HG03097 (cell line): ENCODE measurements around the gene TCF7L1.
"Not testable (repeated sequence)": the region's sequence is repeated elsewhere in the genome, so short reads cannot be mapped to it uniquely, and the experiment has no call there.

ENCODE experiments used
- ATAC-seq: cut with Tn5 transposase; IDR thresholded peaks from one replicate; pipeline ENCODE4 v1.9.1; 2021; ENCODE audit not compliant: unreplicated experiment, low FRiP score

TCF7L1 gene

DNA sequence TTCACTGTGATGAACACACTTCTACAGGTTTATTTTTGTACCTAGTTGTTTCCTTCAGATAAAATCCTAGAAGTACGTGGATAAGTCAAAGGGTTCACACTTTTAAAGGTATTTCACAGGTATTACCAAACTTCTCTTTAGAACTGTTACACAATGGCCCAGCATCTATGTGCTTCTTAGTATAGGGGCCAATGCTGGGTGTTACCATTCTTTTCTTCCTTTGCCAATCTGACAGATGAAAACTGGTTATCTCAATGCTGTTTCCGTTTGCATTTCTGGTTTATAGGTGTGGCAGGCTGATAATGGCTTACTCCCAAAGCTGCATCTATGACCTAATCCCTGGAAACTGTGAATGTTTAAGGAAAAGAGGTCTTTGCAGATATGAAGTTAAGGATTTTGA is 2.8 kb upstream of the TCF7L1 start:
- ATAC-seq: no peak

DNA sequence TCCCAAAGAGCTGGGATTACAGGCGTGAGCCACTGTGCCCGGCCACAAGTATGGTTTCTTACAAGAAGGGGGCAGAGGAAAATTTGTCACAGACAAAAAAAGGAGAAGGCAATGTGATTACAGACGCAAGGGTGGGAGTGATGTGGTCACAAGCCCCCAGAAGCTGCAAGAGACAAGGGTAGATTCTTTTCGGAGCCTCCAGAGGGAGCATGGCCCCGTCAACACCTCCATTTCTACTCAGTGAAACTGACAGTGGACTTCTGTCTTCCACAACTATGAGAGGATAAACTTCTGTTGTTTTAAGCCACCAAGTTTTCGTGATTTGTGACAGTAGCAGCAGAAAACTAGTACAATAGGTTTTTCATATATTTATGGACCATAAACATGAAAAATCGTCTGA is 2.1 kb upstream of the TCF7L1 start:
- no peak for ATAC-seq

DNA sequence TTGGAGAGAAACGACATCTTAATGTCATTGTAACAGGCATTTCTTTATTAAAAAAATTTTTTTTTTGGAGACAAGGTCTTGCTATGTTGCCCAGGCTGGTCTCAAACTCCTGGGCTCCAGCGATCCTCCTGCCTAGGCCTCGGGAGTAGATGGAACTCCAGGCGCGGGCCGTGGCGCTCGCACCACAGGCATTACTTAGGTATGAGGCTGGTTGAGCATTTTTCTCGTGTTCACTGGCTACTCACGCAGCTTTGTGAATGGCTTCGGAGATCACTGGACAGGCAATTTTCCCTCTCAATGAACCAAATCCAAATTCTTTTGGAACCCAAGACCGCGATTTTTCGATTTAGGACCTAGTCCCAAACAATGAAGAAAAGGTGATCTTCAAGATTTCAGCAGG is 795 bp upstream of the TCF7L1 start:
- ATAC-seq: no peak

DNA sequence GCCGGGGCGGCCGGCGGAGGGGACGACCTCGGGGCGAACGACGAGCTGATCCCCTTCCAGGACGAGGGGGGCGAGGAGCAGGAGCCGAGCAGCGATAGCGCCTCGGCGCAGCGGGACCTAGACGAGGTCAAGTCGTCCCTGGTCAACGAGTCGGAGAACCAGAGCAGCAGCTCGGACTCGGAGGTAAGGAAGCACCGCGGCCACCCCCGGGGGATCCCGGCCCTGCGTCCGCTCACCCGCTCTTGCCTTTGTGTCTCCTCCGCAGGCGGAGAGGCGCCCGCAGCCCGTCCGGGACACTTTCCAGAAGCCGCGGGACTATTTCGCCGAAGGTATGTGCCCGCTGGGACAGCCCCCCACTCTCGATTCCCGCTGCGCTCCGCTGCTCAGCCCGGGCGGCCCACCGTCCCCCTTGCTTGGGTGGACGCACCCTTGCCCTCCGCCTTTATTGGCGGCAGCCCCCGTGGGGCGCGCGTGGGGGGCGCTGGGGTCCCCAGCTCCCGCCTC is 611 bp downstream of the TCF7L1 start:
- ATAC-seq: no peak

DNA sequence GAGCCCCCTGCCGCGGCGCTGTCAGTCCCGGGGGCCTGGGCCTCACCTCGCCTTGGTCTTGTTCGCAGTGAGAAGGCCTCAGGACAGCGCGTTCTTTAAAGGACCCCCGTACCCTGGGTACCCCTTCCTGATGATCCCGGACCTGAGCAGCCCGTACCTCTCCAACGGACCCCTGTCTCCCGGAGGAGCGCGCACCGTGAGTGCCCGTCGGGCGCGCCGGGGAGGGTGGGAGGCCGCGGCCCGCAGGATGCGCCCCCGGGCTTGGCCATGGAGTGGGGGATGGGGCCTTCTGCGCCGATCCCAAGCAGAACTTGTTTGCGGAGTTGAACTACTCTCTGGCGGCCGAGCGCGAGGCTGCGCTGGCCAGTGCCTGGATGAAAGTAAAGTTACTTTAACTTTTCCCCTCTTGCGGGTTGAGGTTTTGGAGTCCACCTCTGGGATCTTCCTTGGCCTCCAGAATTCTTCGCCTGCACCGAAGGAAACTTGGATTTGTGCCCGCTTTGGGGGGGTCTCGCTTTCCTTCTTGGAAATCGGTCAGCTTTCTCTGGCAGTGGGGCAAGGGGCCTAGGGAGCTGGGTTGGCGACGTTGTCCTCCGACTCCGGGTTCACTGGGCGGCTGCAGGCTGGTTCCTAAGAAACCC is 1.2 kb downstream of the TCF7L1 start:
- no peak for ATAC-seq

DNA sequence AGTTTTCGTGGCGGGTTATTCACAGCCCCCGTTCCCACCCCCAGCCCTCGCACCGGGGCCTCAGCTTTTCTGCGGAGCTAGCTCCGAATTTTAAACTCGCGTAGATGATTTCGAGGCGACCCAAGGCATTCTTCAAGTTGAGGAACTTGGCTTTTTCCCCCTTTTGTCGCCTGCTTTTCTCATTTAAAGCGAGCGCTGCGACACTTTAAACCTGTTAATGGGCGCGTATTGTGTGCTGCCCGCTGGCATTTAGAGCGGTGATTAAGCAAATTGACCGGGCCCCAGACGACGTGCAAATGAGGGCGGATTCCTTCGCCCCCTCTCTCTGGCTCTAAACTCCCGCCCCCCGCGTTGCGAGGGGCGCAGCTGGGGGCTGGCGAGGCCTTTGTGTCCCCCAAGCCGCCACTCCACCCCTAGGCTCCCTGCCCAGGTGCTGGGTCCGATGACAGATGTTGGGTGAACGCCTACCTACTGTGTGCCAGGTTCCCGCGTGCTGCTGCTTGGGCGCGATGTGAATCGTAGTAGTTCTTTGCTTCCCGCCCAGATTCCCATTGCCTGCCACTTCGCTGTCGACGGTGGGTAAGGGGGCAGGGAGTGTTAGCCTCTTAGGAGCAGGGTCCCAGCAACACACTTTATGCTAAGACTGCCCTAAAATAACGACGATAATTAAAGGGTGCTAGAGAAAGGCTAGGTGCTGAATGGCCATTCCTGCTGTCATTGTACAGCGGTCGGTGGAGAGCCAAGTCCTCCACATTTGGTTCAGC is 1.9 kb downstream of the TCF7L1 start:
- no peak for ATAC-seq

DNA sequence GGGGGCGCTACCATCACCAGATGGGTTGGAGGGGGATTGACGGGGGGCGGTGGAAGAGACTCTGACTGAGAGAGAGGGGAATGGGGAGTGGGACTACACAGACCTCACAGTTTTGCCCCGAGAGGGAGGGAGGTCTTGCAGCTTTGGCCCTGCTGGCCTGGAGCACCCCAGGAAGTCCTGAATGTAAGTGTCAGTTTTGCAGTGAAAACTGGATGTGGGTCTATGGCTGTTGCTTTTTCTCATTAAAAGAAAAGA is 2.4 kb downstream of the TCF7L1 start:
- ATAC-seq: no peak

DNA sequence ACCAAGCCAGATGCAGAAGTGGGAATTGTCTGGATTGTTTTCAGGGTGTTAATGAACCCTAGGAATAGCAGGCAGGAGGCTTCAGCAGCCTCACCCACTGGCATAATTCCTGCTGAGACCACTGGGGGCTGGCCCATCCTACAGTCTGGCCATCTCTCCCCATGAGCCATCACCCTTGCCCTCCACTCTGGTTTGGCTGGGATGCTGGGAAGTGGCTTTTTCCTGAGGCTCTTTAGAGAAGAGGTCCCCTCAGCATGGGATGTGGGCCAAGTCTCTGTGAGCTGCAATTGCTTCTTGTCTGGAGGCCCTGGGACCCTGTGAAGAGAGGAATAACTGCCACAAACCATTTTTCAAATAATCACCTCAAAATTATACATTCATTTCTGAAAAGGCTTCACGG is 4.0 kb downstream of the TCF7L1 start:
- no peak for ATAC-seq

DNA sequence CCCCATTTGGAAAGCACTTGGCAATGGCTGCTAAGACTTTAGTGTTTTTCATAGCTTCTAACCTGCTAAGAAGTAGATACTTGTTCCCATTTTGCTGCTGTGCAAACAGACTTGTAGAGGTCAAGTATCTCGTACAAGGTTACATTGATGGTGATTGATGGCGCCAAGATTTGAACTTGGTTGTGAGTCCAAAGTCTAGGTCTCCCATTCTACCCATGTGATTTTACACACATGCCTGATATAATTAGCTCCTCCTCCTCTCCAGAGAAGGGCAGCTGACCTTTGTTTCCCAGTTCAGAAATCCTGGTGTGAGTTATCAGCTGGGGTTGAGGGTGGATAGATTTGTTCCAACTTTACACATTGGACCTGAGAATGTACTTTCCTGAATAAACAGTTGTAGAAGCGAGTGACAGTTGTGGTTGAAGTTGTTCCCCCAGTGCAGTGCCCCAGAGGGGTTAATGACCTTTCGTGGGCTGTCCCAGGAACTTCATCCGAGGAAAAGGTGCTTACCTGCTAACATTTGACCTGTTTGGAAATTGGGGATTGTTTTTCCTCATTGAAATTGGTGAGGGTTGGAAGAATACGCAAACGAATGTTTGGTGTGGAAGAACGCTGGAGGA is 10.4 kb downstream of the TCF7L1 start:
- ATAC-seq: no peak

DNA sequence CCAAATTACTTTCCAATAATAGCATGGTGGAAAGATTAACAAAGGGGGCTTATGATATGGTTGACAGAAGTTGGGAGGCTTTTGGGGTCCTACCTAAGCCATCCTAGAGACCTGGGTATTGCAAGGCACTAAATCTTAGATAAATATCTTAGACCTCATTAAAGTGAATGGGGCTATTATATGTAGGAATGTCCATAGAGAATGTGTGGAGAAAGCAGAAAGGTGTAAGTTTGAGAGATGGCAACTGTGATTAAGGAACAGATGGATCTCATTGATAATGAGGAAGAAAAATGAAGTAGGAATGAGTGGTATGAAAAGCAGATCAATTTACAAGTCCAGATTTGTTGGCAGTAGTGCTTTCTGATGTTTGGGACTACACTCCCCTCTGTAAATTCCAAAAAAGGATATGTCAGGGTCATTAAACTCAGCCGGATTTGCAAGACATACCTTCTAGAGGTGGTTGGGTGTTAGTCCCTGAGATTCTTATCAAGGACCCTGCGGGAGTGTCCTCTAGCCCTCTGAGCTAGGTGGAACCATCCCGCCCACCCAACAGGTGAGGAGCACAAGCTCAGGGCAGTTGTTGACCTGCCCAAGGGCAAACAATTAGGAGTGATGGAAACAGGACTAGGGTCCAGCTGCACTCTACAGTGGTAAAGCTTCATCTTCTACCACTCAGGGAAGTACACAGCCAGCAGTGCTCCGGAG is 12.1 kb downstream of the TCF7L1 start:
- ATAC-seq: no peak

DNA sequence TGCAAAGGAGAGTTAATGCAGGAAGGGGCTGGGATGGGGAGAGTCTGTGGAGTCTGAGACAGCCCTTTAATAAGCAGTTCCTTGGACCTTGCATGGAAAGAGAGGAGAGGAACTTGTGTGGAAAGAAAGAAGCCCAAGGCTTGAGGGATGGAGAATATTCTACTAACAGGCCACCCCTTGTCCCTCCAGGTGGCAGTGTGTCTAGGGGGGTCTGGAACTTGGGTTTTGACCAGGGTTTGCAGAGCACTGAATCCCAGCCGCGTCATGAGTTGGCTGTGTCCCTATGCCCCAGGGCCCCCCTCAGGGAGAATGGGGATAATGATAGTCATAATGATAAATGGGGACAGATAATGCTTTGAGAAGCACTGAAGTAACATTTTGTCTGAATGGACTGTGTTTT is 15.0 kb downstream of the TCF7L1 start:
- ATAC-seq: no peak

DNA sequence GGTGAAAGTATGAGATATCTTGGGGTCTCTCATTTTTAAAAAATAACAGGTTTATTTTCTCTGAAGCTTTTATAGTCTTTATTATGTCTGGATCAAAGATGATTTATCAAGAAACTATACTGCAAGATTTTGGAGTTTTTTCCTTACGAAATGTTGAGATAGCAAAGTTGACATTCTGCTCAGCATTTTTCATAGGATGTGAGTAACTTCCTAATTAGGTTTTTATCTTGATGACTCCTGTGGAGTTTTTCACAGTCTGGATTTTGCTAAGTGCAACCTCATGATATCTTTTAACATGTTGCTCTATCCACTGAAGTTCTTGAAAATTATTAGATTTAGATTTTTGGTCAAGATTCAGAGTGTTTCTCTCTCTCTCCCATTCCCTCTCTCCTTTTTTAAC is 17.8 kb downstream of the TCF7L1 start:
- ATAC-seq: no peak

DNA sequence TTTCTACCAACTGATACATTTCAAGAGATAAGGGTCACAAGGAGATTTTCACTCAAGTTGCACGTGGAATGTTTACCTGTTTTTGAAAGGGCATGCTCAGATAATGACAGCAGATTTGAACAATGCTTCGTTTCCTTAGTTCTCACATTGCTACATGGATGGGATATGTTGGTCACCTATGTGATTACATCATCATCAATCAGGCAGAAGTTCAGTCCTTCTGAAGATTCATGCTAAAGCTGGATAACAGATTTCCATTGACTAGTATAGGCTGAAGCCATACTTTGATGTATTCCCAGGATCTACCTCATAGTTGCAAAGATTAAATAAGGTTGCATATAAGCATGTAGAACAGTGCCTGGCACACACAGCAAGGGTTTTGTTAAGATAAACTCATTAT is 19.7 kb downstream of the TCF7L1 start:
- ATAC-seq: no peak

DNA sequence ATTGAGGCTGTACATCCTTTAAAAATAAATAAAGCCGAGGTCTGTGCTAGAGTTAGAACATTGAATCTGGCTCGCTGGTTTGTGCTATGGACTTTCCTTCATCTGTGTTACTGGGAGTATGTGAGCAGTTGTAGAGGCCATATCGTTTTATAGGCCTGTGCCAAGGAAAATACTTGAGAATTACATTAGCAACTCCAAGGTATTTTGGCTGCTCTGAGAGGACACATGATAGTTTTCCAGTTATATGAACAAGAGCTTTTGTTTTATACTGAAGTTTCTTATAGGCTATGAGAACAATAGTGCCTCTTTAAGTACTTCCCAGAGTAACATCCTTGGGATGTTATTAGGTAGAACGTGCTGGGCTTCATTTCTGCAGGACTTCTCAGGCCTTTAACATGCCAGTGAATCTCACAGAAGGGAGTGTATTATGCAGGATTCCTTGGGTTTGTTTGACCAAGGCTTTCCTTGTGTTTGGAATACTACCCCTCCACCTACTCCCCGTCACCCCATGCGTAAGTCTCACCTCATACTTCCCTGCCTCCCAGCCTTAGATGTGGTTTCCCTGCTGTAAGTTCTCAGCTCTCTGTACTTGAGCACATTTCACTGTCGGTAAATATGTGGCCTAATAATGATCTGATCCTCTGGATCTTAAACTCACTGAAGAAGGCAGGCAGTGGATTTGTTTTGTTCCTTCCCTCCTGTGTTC is 21.0 kb downstream of the TCF7L1 start:
- ATAC-seq: no peak

DNA sequence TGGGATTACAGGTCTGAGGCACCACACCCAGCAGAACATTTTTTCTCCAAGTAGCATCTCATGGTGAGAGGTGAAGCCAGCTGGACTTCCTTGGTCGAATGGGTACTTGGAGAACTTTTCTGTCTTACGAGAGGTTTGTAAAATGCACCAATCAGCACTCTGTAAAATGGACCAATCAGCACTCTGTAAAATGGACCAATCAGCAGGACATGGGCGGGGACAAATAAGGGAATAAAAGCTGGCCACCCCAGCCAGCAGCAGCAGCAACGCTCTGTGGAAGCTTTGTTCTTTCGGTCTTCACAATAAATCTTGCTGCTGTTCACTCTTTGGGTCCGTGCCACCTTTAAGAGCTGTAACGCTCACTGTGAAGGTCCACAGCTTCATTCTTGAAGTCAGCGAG is 21.9 kb downstream of the TCF7L1 start:
- not testable (repeated sequence) for ATAC-seq

DNA sequence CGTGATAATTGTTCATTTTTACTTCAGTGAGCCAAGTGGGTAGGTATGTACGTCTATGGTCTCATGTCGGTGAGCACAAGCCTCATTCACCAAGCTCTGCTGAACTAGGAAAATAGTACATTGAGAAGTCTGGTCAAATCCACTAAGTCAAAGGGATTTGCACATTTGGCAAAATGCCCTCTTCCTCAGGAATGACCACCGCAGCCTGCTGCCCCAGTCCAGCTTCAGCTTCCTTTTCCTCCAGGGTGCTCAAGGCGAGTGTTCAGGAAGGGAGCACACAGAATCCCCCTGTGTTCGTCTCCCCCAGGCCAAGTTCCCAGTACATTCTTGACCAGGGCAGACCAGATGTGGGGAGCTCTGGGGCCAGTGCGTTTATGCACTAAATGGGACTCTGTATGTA is 23.0 kb downstream of the TCF7L1 start:
- ATAC-seq: no peak

DNA sequence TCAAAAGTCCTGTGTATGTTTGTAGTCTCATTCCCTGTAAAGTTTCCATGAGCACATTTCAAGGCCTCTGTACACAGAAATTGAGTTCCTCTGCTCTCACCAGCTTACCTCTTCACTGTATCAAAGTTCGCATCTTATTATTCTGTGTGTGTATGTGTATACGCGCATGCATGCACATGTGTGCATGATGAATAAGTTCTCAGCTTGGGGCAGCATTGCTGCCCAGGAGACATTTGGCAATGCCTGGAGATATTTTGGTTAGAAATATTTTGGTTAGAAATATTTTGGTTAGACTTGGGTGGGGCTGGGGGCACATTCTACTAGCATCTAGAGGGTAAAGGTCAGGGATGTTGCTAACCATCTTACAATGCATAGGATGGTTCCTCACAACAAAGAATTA is 23.4 kb downstream of the TCF7L1 start:
- ATAC-seq: no peak

DNA sequence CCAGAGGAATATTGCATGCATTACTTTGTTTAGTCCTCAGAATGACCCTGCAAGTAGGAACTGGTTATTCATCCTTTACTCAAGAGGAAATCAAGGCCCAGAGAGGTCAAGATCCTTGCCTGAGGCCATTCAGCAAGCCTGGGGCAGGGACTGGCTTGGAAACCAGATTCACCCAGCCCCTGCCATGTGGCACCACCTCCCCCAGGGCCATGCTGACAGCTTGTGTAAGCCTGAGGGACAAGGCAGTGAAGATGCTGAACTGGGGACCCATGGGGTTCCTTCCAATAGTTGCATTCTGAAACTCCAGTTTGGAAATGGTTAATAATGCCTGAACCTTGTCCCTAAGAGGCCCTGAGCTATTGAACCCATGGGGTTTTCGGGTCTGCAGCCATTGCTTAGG is 24.2 kb downstream of the TCF7L1 start:
- ATAC-seq: no peak

DNA sequence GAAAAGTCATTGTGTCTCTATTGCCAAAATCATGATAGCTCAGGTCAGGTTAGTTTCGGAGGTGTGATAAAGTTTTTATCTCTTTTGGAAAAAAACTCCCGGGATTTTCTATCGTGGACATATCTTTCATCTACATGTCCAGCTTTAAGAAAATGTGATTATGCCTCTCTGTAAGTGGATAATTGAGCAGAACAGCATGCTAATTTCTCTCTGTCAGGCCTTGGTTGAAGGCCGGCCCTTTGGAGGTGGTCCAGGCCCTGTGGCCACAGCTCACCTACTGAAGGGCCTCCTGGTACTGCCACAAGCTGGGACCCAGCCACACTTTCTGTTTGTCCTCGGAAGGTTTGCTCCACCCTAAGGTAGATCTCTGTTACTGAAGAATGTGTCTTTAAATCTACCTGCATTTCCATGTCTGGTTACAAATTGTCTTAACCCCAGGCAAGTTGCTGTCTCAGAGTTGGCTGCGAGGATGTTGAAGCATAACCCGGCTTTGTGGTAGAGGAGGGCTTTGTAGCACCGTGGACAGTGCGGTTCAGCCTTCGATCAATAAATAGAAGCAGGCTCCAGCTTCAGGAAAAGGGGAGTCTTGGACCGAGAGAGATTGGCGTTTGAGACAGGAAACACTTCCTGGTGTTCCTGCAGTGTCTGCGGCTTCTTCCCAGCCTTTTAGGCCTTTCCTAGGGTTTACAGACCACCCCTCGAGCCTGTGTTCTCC is 25.5 kb downstream of the TCF7L1 start:
- no peak for ATAC-seq

DNA sequence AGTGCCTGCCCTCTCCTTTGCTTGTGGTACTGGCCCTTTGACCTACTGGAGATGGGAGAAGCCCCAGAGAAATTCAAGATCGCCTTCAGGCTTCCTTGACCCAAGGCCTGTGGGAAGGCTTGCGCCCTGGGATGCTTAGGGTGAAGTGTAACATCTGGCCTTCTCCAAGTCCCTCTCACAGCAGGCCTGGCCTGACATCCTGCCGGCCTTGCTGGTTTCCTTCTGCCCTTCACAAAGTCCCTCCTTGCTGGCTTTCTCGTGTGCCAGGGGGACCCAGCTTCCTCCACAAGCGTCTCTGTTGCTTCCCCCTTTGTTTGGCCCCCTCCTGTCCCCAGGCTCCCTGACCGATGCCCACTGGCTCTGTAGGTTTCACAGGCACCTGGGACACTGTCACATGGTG is 26.4 kb downstream of the TCF7L1 start:
- ATAC-seq: no peak
